Liver (tissue), 9 donors: ENCODE data around the gene BRAT1. TPM values are rescaled to one million over a fixed set of nuclear protein-coding genes. Genes with fewer than 3 reads are reported as not detected.

ENCODE experiments used
- DNase-seq: peaks from one replicate; pipeline ENCODE4 v3.0.0-alpha.2; 2017; ENCODE audit warnings: low spot score
- H3K27ac ChIP-seq, 2 donors: one replicate each; pipeline ENCODE4 v1.7.0; 2013; ENCODE audit warnings: inconsistent platforms in 2 of 2, low read length in 2 of 2, control low read depth in 1 of 2, low read depth in 1 of 2, mild to moderate bottlenecking in 1 of 2
- H3K27me3 ChIP-seq, 4 donors: one replicate each; pipeline versions ENCODE4 v1.6.1 to v1.7.0; 2013; ENCODE audit warnings: low read length in 3 of 4, inconsistent platforms in 1 of 4, mild to moderate bottlenecking in 1 of 4, moderate library complexity in 1 of 4; ENCODE audit not compliant: control insufficient read depth in 4 of 4, insufficient read depth in 4 of 4
- H3K36me3 ChIP-seq, 4 donors: one replicate each; pipeline versions ENCODE4 v1.6.1 to v1.7.0; 2013; ENCODE audit warnings: low read length in 3 of 4, mild to moderate bottlenecking in 3 of 4, low read depth in 1 of 4, moderate library complexity in 1 of 4; ENCODE audit not compliant: control insufficient read depth in 4 of 4, insufficient read depth in 3 of 4
- H3K4me1 ChIP-seq, 4 donors: one replicate each; pipeline versions ENCODE4 v1.6.1 to v1.7.0; 2013; ENCODE audit warnings: low read length in 3 of 4, mild to moderate bottlenecking in 3 of 4, moderate library complexity in 1 of 4; ENCODE audit not compliant: control insufficient read depth in 4 of 4, insufficient read depth in 4 of 4
- H3K4me3 ChIP-seq, 3 donors: one replicate each; pipeline versions ENCODE4 v1.6.1 to v1.7.0; 2013; ENCODE audit warnings: low read length in 3 of 3, control low read depth in 1 of 3, low read depth in 1 of 3, mild to moderate bottlenecking in 1 of 3
- H3K9ac ChIP-seq, 2 donors: one replicate each; pipeline ENCODE4 v1.7.0; 2013; ENCODE audit warnings: low read length in 2 of 2, mild to moderate bottlenecking in 2 of 2, moderate library complexity in 2 of 2, control low read depth in 1 of 2, low read depth in 1 of 2
- H3K9me3 ChIP-seq, 4 donors: one replicate each; pipeline versions ENCODE4 v1.6.1 to v1.7.0; 2013; ENCODE audit warnings: low read length in 3 of 4; ENCODE audit not compliant: control insufficient read depth in 4 of 4
- ATF3 ChIP-seq: IDR thresholded peaks from 2 replicates; pipeline ENCODE4 v1.6.1; 2016; ENCODE audit warnings: antibody characterized with exemption
- EGR1 ChIP-seq, 2 donors: IDR thresholded peaks; 2 replicates each; pipeline ENCODE4 v1.6.1; 2016 to 2018; ENCODE audit warnings: antibody characterized with exemption in 2 of 2, low read depth in 2 of 2
- FOXA1 ChIP-seq: IDR thresholded peaks from 2 replicates; pipeline ENCODE4 v1.6.1; 2016; ENCODE audit warnings: antibody characterized with exemption
- FOXA2 ChIP-seq: IDR thresholded peaks from 2 replicates; pipeline ENCODE4 v1.6.1; 2016; ENCODE audit warnings: antibody characterized with exemption
- GABPA ChIP-seq, 2 donors: IDR thresholded peaks in 1 of 2; conservative IDR thresholded peaks in 1 of 2; 2 replicates each; pipeline ENCODE4 v1.6.1; 2016; ENCODE audit warnings: antibody characterized with exemption in 2 of 2, mild to moderate bottlenecking in 1 of 2, moderate library complexity in 1 of 2
- HNF4A ChIP-seq, 2 donors: conservative IDR thresholded peaks; 2 replicates each; pipeline ENCODE4 v1.6.1; 2016; ENCODE audit warnings: antibody characterized with exemption in 2 of 2, mild to moderate bottlenecking in 2 of 2
- HNF4G ChIP-seq: IDR thresholded peaks from 2 replicates; pipeline ENCODE4 v1.6.1; 2016; ENCODE audit warnings: antibody characterized with exemption
- JUND ChIP-seq, 2 donors: IDR thresholded peaks; 2 replicates each; pipeline ENCODE4 v1.6.1; 2016; ENCODE audit warnings: antibody characterized with exemption in 2 of 2
- MAX ChIP-seq: IDR thresholded peaks from 2 replicates; pipeline ENCODE4 v1.6.1; 2016; ENCODE audit warnings: antibody characterized with exemption
- RAD21 ChIP-seq, 2 donors: IDR thresholded peaks; 2 replicates each; pipeline ENCODE4 v1.6.1; 2016; ENCODE audit warnings: antibody characterized with exemption in 2 of 2, mild to moderate bottlenecking in 2 of 2
- REST ChIP-seq: IDR thresholded peaks from 2 replicates; pipeline ENCODE4 v1.6.1; 2016; ENCODE audit warnings: antibody characterized with exemption, mild to moderate bottlenecking
- RXRA ChIP-seq, 2 donors: IDR thresholded peaks; 2 replicates each; pipeline ENCODE4 v1.6.1; 2017 to 2018; ENCODE audit warnings: antibody characterized with exemption in 2 of 2, mild to moderate bottlenecking in 1 of 2
- SP1 ChIP-seq: IDR thresholded peaks from 2 replicates; pipeline ENCODE4 v1.6.1; 2018; ENCODE audit warnings: antibody characterized with exemption, mild to moderate bottlenecking
- YY1 ChIP-seq: IDR thresholded peaks from 2 replicates; pipeline ENCODE4 v1.6.1; 2016; ENCODE audit warnings: antibody characterized with exemption, mild to moderate bottlenecking
- ZBTB33 ChIP-seq: IDR thresholded peaks from 2 replicates; pipeline ENCODE4 v1.6.1; 2016; ENCODE audit warnings: antibody characterized with exemption
- WGBS: extraction: QIAGEN DNeasy Blood & Tissue Kit; methylation state at CpG from one replicate; pipeline ENCODE4 v1.1.7; 2013; 5-methylcytosine and 5-hydroxymethylcytosine counted together
- polyA plus RNA-seq, 2 donors: library from polyadenylated mRNA; stranded (reverse) in 1 of 2; unstranded in 1 of 2; fragments of 200-250 nt in 1 of 2; fragments of >200 nt in 1 of 2; fragmentation: Nextera tagmentation in 1 of 2; extraction: Ambion mirVana in 1 of 2; gene quantifications; one replicate each; pipeline versions ENCODE4 v1.2.1 to v1.2.3, GENCODE V29; 2013 to 2015
- total RNA-seq, 2 donors: library from RNA; depleted of rRNA; stranded (reverse); fragments of >200 nt; gene quantifications; one replicate each; pipeline ENCODE4 v1.2.3, GENCODE V29; 2014
- donor health status: healthy.
- donor health status: healthy.
- donor health status: healthy.
- donor health status: healthy.
- donor health status: healthy.

BRAT1 gene
- total and polyA plus RNA-seq, 4 donors = 10.0 to 20.7 (median 16.7) TPM

GRCh38 chr7:2525658-2526630 is 29.4 kb downstream of the BRAT1 start:
- 82% methylated on average over 36 of the region's 36 CpGs for WGBS
- no peaks in the 10 kb centered on the region for H3K27me3 ChIP-seq
- no peak overlapping the region for H3K27ac ChIP-seq
- no peaks in the 10 kb centered on the region for H3K9me3 ChIP-seq
- DNase-seq = no peak
- TF ChIP-seq ATF3 (no peak), RAD21 (IDR thresholded peaks at IDR 0.05) (no peak), RXRA (IDR thresholded peaks at IDR 0.05) (no peak), FOXA1 (no peak), REST (no peak)
- no peak overlapping the region for H3K4me3 ChIP-seq
- no peaks in the 10 kb centered on the region for H3K36me3 ChIP-seq
- no peak overlapping the region for H3K9ac ChIP-seq
- H3K4me1 ChIP-seq = peaks cover 0 to 28% (median 4%) of the 10 kb centered on the region in 4 donors

- Histone ChIP-seq H3K27ac (no peak overlapping the region), H3K9me3 (no peaks in the 10 kb centered on the region), H3K4me1 (peaks cover 0 to 33% (median 7%) of the 10 kb centered on the region in 4 donors), H3K4me3 (no peak overlapping the region), H3K9ac (no peak overlapping the region), H3K36me3 (no peaks in the 10 kb centered on the region), H3K27me3 (no peaks in the 10 kb centered on the region)
- 79% methylated on average over 53 of the region's 53 CpGs for WGBS
- TF ChIP-seq SP1 = no peak
- TF ChIP-seq HNF4A (conservative IDR thresholded peaks at IDR 0.05) = no peak
- TF ChIP-seq JUND (IDR thresholded peaks at IDR 0.05) = no peak
- no peak for TF ChIP-seq GABPA (IDR thresholded peaks at IDR 0.05 in 1 of 2, conservative IDR thresholded peaks at IDR 0.05 in 1 of 2)
- TF ChIP-seq RXRA (IDR thresholded peaks at IDR 0.05) = no peak
- no peak for TF ChIP-seq ZBTB33
- TF ChIP-seq REST = no peak
- TF ChIP-seq YY1 = no peak
- no peak for TF ChIP-seq HNF4G
- no peak for TF ChIP-seq MAX
- no peak for TF ChIP-seq FOXA2
- no peak for TF ChIP-seq EGR1 (IDR thresholded peaks at IDR 0.05; ENCODE audit: low read depth in 2 of 2)
- DNase-seq = no peak
Observed at GRCh38 chr7:2524808-2525657, 30.3 kb downstream of the BRAT1 start.
